ENCODE data around the gene EHBP1.

Gene EHBP1

DNA sequence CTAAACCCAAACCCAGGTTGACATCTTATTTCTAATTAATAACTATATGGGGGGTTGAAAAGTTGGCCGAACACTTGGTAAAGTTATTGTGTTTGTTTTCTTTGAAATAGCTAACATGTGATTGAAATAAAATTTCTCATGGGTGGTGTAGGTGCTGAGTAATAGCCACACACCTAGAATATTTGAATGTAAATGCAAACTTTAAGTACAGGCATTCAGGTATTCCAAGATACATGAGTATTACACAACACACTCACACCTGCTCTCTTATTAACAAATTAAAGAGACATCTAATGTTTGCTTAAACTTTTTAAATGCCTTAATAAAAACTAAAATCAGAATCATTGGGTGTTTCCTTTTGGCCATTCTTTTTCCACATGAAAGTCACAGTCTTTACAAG is 165.5 kb downstream of the EHBP1 start:
- in situ Hi-C loops (cut with MboI; ENCODE audit: low pct_unique_long_range_greater_than_20kb, low sequenced_read_pairs, unreplicated experiment): no loop called here
- TF ChIP-seq, protein P1, sequence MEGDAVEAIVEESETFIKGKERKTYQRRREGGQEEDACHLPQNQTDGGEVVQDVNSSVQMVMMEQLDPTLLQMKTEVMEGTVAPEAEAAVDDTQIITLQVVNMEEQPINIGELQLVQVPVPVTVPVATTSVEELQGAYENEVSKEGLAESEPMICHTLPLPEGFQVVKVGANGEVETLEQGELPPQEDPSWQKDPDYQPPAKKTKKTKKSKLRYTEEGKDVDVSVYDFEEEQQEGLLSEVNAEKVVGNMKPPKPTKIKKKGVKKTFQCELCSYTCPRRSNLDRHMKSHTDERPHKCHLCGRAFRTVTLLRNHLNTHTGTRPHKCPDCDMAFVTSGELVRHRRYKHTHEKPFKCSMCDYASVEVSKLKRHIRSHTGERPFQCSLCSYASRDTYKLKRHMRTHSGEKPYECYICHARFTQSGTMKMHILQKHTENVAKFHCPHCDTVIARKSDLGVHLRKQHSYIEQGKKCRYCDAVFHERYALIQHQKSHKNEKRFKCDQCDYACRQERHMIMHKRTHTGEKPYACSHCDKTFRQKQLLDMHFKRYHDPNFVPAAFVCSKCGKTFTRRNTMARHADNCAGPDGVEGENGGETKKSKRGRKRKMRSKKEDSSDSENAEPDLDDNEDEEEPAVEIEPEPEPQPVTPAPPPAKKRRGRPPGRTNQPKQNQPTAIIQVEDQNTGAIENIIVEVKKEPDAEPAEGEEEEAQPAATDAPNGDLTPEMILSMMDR (IDR thresholded peaks at IDR 0.05; ENCODE audit: extremely low read depth, insufficient read depth, missing control alignments): no peak
- no peak for DNase-seq (ENCODE audit: low spot score)

DNA sequence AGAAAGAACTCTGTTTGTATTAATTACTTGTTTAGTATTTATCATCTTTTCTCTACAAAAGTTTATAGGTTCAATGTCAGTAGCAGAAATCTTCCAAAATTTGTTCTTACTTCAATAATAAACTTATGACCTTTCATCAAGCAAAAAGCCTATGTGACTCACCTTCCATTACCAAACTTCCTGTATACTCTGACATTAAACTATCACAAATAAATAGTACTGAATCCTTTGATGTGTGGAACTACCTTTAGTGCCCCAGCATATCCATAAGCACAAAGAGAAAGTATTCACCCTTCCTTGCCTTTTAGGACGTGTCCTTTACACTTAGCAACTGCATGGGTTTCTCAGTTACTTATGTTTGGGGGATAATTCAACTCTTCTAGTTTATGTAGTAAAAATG is 166.0 kb downstream of the EHBP1 start:
- TF ChIP-seq, protein P1 (IDR thresholded peaks at IDR 0.05; ENCODE audit: extremely low read depth, insufficient read depth, missing control alignments): no peak
- in situ Hi-C loops (cut with MboI; ENCODE audit: low pct_unique_long_range_greater_than_20kb, low sequenced_read_pairs, unreplicated experiment): no loop called here
- no peak for DNase-seq (ENCODE audit: low spot score)

DNA sequence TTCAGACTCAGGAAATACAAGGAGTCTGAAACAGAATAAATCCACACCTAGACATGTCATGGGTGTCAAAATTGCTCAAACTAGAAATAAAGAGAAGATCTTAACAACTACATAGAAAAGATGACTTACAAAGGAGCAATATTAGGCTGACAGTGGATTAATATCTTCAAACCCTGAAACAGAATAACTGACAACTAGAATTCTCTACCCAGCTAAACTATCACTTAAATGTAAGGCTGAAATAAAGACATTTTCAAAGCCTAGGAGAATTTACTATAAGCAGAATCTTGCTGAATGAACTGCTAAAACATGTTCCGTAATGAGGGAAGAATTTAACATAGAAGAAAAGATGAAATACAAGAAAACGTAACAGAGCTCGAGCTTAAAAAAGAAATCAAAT is 168.1 kb downstream of the EHBP1 start:
- TF ChIP-seq, protein P1 (IDR thresholded peaks at IDR 0.05; ENCODE audit: extremely low read depth, insufficient read depth, missing control alignments): no peak
- no peak for DNase-seq (ENCODE audit: low spot score)
- in situ Hi-C loops (cut with MboI; ENCODE audit: low pct_unique_long_range_greater_than_20kb, low sequenced_read_pairs, unreplicated experiment): no loop called here

DNA sequence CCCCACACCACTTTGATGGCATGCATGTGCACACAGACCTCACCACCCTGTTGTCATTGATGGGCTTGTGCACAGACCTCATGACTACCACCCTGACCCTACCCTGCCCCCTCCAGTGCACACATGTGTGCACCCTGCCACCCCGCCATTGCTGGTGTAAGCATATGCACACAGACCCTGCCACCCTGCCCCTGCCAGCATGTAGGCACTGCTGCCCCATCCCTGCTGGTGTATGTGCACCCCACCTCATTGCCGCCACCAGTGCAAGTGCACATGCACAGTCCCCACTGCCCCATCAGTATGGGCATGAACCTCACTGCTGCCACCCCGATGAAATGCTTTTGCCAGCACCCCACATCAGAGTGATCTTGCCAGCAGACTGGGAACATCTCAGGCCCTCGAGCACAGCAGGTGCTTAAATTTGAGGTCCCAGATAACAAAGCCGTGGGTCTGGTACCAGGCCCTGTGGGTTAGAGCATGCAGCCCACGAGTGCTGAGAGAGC is 169.4 kb downstream of the EHBP1 start:
- DNase-seq (ENCODE audit: low spot score): no peak
- TF ChIP-seq, protein P1 (IDR thresholded peaks at IDR 0.05; ENCODE audit: extremely low read depth, insufficient read depth, missing control alignments): no peak

DNA sequence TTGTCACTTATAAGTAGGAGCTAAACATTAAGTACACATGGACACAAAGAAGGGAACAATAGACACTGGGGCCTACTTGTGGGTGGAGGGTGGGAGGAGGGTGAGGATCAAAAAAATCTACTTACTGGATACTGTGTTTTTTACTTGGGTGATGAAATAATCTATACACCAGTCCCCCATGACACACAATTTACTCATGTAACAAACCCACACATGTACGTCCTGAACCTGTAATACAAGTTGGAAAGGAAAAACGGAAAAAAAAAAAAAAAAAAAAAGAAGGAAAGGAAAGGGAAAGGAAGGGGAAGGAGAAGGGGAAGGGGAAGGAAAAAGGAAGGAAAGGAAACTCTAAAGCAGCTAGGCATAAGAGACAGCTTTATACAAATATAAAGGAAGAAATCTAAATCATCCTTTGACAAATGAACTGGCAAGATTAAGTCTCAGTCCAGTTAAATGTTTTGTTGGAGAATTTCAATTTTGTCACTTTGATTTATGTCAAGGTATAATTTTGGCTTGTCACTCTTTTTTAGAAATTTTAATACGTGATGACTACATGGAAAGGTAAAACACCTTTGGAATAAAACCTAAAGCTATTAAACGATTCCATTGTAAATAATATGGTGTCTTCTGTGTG is 175.8 kb downstream of the EHBP1 start:
- in situ Hi-C loops (cut with MboI; ENCODE audit: low pct_unique_long_range_greater_than_20kb, low sequenced_read_pairs, unreplicated experiment): no loop called here
- DNase-seq (ENCODE audit: low spot score): no peak
- TF ChIP-seq, protein P1 (IDR thresholded peaks at IDR 0.05; ENCODE audit: extremely low read depth, insufficient read depth, missing control alignments): no peak

More for the DNA sequence above, 169.4 kb downstream of the EHBP1 start:
- in situ Hi-C loops (cut with MboI; ENCODE audit: low pct_unique_long_range_greater_than_20kb, low sequenced_read_pairs, unreplicated experiment): no loop called here

DNA sequence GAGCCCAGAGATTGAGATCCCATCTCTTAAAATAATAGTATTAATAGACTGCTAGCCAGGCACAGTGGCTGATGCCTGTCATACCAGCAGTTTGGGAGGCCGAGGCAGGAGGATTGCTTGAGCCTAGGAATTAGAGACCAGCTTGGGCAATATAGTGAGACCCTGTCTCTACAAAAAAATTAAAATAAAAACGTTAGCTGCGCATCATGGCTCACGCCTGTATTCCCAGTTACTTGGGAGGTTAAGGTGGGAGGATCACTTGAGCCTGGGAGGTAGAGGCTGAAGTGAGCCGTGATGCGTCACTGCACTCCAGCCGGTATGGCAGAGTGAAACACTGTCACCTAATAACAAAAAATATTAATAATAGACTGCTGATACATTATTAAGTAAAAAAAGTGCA is 178.1 kb downstream of the EHBP1 start:
- DNase-seq (ENCODE audit: low spot score): no peak
- in situ Hi-C loops (cut with MboI; ENCODE audit: low pct_unique_long_range_greater_than_20kb, low sequenced_read_pairs, unreplicated experiment): no loop called here
- TF ChIP-seq, protein P1 (IDR thresholded peaks at IDR 0.05; ENCODE audit: extremely low read depth, insufficient read depth, missing control alignments): no peak

All from GM13977 (cell line).